ENCODE results near the gene FAM222B. TPM values are rescaled to one million over a fixed set of nuclear protein-coding genes. Genes with fewer than 3 reads are reported as not detected.

Gene FAM222B
- total RNA-seq, 1 donor from 2014 or later: 14.2 TPM

- DNase-seq (ENCODE audit: extremely low spot score in 2 of 2): no peak
- Histone ChIP-seq H3K27ac (no peak overlapping the region), H3K4me1 (peaks cover 7% of the 10 kb centered on the region), H3K36me3 (peaks cover 0 to 30% of the 10 kb centered on the region in 2 donors), H3K27me3 (no peaks in the 10 kb centered on the region), H3K4me3 (no peak overlapping the region), H3K9me3 (no peaks in the 10 kb centered on the region)
- TF ChIP-seq POLR2A (IDR thresholded peaks at IDR 0.05) (no peak), POLR2AphosphoS5 (IDR thresholded peaks at IDR 0.05; ENCODE audit: insufficient read depth in 1 of 2, low read depth in 1 of 2) (no peak), CTCF (IDR thresholded peaks at IDR 0.05) (no peak)
- intact Hi-C loops (cut with DNase I): no loop called here
These were observed 17.8 kb upstream of the FAM222B start for GRCh38 chr17:28860363-28860808.

GRCh38 chr17:28858801-28859355 is 16.3 kb upstream of the FAM222B start:
- Histone ChIP-seq H3K27me3 (no peaks in the 10 kb centered on the region), H3K36me3 (peaks cover 0 to 30% of the 10 kb centered on the region in 2 donors)
- intact Hi-C loops (cut with DNase I): no loop called here

GRCh38 chr17:28857905-28858800 is 15.6 kb upstream of the FAM222B start:
- Histone ChIP-seq H3K9me3 (no peaks in the 10 kb centered on the region), H3K4me3 (no peak overlapping the region), H3K27me3 (no peaks in the 10 kb centered on the region), H3K4me1 (peaks cover 10% of the 10 kb centered on the region), H3K36me3 (peaks cover 0 to 30% of the 10 kb centered on the region in 2 donors), H3K27ac (no peak overlapping the region)
- intact Hi-C loops (cut with DNase I): no loop called here
- no peak for TF ChIP-seq POLR2AphosphoS5 (IDR thresholded peaks at IDR 0.05; ENCODE audit: insufficient read depth in 1 of 2, low read depth in 1 of 2)
- no peak for TF ChIP-seq POLR2A (IDR thresholded peaks at IDR 0.05)
- TF ChIP-seq CTCF (IDR thresholded peaks at IDR 0.05): no peak
- DNase-seq (ENCODE audit: extremely low spot score in 2 of 2): no peak

More at GRCh38 chr17:28858801-28859355, 16.3 kb upstream of the FAM222B start:
- Histone ChIP-seq H3K27ac (no peak overlapping the region), H3K4me1 (peaks cover 10% of the 10 kb centered on the region), H3K4me3 (no peak overlapping the region), H3K9me3 (no peaks in the 10 kb centered on the region)
- no peak for TF ChIP-seq POLR2A (IDR thresholded peaks at IDR 0.05)
- no peak for TF ChIP-seq CTCF (IDR thresholded peaks at IDR 0.05)
- TF ChIP-seq POLR2AphosphoS5 (IDR thresholded peaks at IDR 0.05; ENCODE audit: insufficient read depth in 1 of 2, low read depth in 1 of 2): no peak
- no peak for DNase-seq (ENCODE audit: extremely low spot score in 2 of 2)

GRCh38 chr17:28856028-28856574 is 13.5 kb upstream of the FAM222B start:
- H3K9me3 ChIP-seq: no peaks in the 10 kb centered on the region
- H3K4me3 ChIP-seq: no peak overlapping the region
- H3K4me1 ChIP-seq: peaks cover 10% of the 10 kb centered on the region
- no peak overlapping the region for H3K27ac ChIP-seq
- H3K27me3 ChIP-seq: no peaks in the 10 kb centered on the region
- H3K36me3 ChIP-seq: peaks cover 0 to 30% of the 10 kb centered on the region in 2 donors
- no peak for TF ChIP-seq POLR2AphosphoS5 (IDR thresholded peaks at IDR 0.05; ENCODE audit: insufficient read depth in 1 of 2, low read depth in 1 of 2)
- no peak for TF ChIP-seq CTCF (IDR thresholded peaks at IDR 0.05)
- no peak for TF ChIP-seq POLR2A (IDR thresholded peaks at IDR 0.05)
- no peak for DNase-seq (ENCODE audit: extremely low spot score in 2 of 2)
- intact Hi-C loops (cut with DNase I): no loop called here
